K562 (cell line): ENCODE measurements around the gene FBN3.

Experiments used
- CTCF ChIP-seq, 3 experiments: IDR thresholded peaks in 2 of 3; conservative IDR thresholded peaks in 1 of 3; 2 replicates each; pipeline ENCODE4 v1.5.1; 2011 to 2012; ENCODE audit warnings: low read length in 3 of 3, mild to moderate bottlenecking in 3 of 3, control low read depth in 2 of 3, improper control_type of control experiment in 1 of 3, inconsistent platforms in 1 of 3, low read depth in 1 of 3, mixed read lengths in 1 of 3, moderate library complexity in 1 of 3; ENCODE audit not compliant: insufficient read depth in 2 of 3
- IRF2 ChIP-seq: sonication (generic); formaldehyde crosslinking; IDR thresholded peaks from 2 replicates; pipeline ENCODE4 v1.8.1; 2022; ENCODE audit warnings: mild to moderate bottlenecking, missing genetic modification reagents
- PTTG1 ChIP-seq: fragments of 450-650 bp; IDR thresholded peaks from 2 replicates; pipeline ENCODE4 v1.6.1; 2016; ENCODE audit warnings: low read depth, mild to moderate bottlenecking, missing genetic modification characterization, missing compliant biosample characterization

DNA sequence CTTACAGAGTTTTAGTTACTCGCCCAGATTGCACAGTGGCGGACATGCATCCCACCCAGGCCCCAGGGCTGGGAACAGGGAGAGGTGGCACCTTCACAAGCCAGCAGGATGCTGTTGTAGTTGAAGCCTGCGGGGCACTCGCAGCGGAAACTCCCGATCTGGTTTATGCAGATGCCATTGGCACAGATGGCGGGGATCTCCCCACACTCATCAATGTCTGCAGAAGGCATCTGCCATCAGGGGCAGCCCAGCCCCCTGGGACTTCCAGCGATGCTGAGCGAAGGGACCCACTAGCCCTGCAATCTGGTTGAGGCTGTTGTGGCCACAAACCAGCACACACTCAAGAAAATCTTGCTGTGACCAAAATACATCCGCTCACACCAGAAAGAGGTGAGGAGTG, 52.2 kb downstream of the FBN3 start:
- TF ChIP-seq CTCF (IDR thresholded peaks at IDR 0.05 in 2 of 3, conservative IDR thresholded peaks at IDR 0.05 in 1 of 3; ENCODE audit: insufficient read depth in 2 of 3, low read depth in 1 of 3, low read length in 3 of 3): no peak
- TF ChIP-seq IRF2 (CRISPR knock-in tag): no peak
- TF ChIP-seq PTTG1 (tag): no peak
